Measurements from ENCODE around the gene RPL35A. TPM values are rescaled to one million over a fixed set of nuclear protein-coding genes. Genes with fewer than 3 reads are reported as not detected.
A peak's percentile ranks its signal among the peaks of the same experiment; 100 is the strongest.
"Not testable (repeated sequence)": the region's sequence is repeated elsewhere in the genome, so short reads cannot be mapped to it uniquely, and the experiment has no call there.

The RPL35A gene
- total RNA-seq (1,000 to 10,000 TPM; 1,870 to 1,893 TPM), polyA plus RNA-seq (1,000 to 10,000 TPM; 2,221 to 2,647 (median 2,624) TPM), total RNA-seq (803 to 1,223 (median 925) reads per million in 6 experiments)

- ATAC-seq (peak; percentile 91 to 92), DNase-seq (peak; percentile 73 to 100 (median 87))
- H3K27ac Mint-ChIP-seq = peak within 1 kb of the TSS; percentile 97 to 100 (median 100)
- H3K4me1 Mint-ChIP-seq = peaks cover 22 to 49% (median 44%) of the 10 kb centered on the region in 4 donors
- peaks cover 7 to 48% (median 29%) of the 10 kb centered on the region in 3 donors for H3K36me3 Mint-ChIP-seq
- POLR2A ChIA-PET = interaction anchor here (0.6 to 5.6 kb wide), 8 partner anchors 11 to 238 kb away, joined by 3 to 67 read pairs (median 3); partner anchors contain the start of genes LMLN and LRCH3
- H3K4me3 Mint-ChIP-seq = peak within 1 kb of the TSS; percentile 98 to 100 (median 99)
- no peaks in the 10 kb centered on the region for H3K9me3 Mint-ChIP-seq
- no peaks in the 10 kb centered on the region for H3K27me3 Mint-ChIP-seq
These were observed at the start of gene RPL35A for GRCh38 chr3:197949778-197950676. TSS of gene RPL35A (plus strand) at chr3:197950190. CDS start at chr3:197950968, 778 bp downstream.

- POLR2A ChIA-PET = no interaction called here
- no peaks in the 10 kb centered on the region for H3K9me3 Mint-ChIP-seq
- no peak overlapping the region for H3K4me3 Mint-ChIP-seq
These were observed 48.4 kb upstream of the RPL35A start for GRCh38 chr3:197901626-197902025.

GRCh38 chr3:197906023-197906849 is 43.8 kb upstream of the RPL35A start:
- H3K9me3 Mint-ChIP-seq = no peaks in the 10 kb centered on the region
- POLR2A ChIA-PET = interaction anchor here (0.6 kb wide), 1 partner anchor 220 kb away, joined by 3 read pairs; no protein-coding TSS in a partner anchor
- peaks cover 0 to 12% (median 2%) of the 10 kb centered on the region in 4 donors for H3K4me1 Mint-ChIP-seq
- H3K27ac Mint-ChIP-seq = peak overlapping the region in 3 of 10 donors; percentile 16 to 49 (median 22)
- peak overlapping the region in 3 of 10 donors; percentile 10 to 23 (median 14) for H3K4me3 Mint-ChIP-seq
- peaks cover 0 to 3% (median 0%) of the 10 kb centered on the region in 3 donors for H3K36me3 Mint-ChIP-seq
- no peaks in the 10 kb centered on the region for H3K27me3 Mint-ChIP-seq
- ATAC-seq (peak; percentile 69 to 78), DNase-seq (peak; percentile 44 to 85 (median 70))

More at GRCh38 chr3:197901626-197902025, 48.4 kb upstream of the RPL35A start:
- Mint-ChIP-seq H3K27ac (no peak overlapping the region), H3K4me1 (peaks cover 0 to 12% (median 3%) of the 10 kb centered on the region in 4 donors), H3K27me3 (no peaks in the 10 kb centered on the region), H3K36me3 (peaks cover 0 to 2% (median 0%) of the 10 kb centered on the region in 3 donors)
- no peak for ATAC-seq
- no peak for DNase-seq

GRCh38 chr3:197906850-197907187 is 43.2 kb upstream of the RPL35A start:
- no peak for DNase-seq
- Mint-ChIP-seq H3K4me3 (no peak overlapping the region), H3K36me3 (peaks cover 0 to 3% (median 0%) of the 10 kb centered on the region in 3 donors), H3K9me3 (no peaks in the 10 kb centered on the region), H3K4me1 (peaks cover 0 to 12% (median 2%) of the 10 kb centered on the region in 4 donors), H3K27me3 (no peaks in the 10 kb centered on the region), H3K27ac (peak overlapping the region in 1 of 10 donors; percentile 16)
- ATAC-seq = no peak
- POLR2A ChIA-PET = no interaction called here

GRCh38 chr3:197907196-197907595 is 42.8 kb upstream of the RPL35A start:
- no peaks in the 10 kb centered on the region for H3K9me3 Mint-ChIP-seq
- DNase-seq = no peak
- H3K27ac Mint-ChIP-seq = no peak overlapping the region
- no peak for ATAC-seq
- POLR2A ChIA-PET = no interaction called here
- peaks cover 0 to 12% (median 2%) of the 10 kb centered on the region in 4 donors for H3K4me1 Mint-ChIP-seq
- peaks cover 0 to 3% (median 0%) of the 10 kb centered on the region in 3 donors for H3K36me3 Mint-ChIP-seq
- no peaks in the 10 kb centered on the region for H3K27me3 Mint-ChIP-seq
- H3K4me3 Mint-ChIP-seq = no peak overlapping the region

GRCh38 chr3:197908550-197908949 is 41.4 kb upstream of the RPL35A start:
- POLR2A ChIA-PET, DNase-seq, H3K27ac Mint-ChIP-seq, H3K27me3 Mint-ChIP-seq, ATAC-seq, H3K9me3 Mint-ChIP-seq, H3K36me3 Mint-ChIP-seq, H3K4me3 Mint-ChIP-seq: not testable (repeated sequence)
- H3K4me1 Mint-ChIP-seq = peaks cover 0 to 12% (median 2%) of the 10 kb centered on the region in 4 donors

- POLR2A ChIA-PET = no interaction called here
- Mint-ChIP-seq H3K27ac (no peak overlapping the region), H3K36me3 (peaks cover 0 to 9% (median 5%) of the 10 kb centered on the region in 3 donors), H3K27me3 (no peaks in the 10 kb centered on the region), H3K4me3 (no peak overlapping the region), H3K9me3 (no peaks in the 10 kb centered on the region), H3K4me1 (peaks cover 0 to 12% (median 2%) of the 10 kb centered on the region in 4 donors)
- ATAC-seq = no peak
- no peak for DNase-seq
These were observed 40.9 kb upstream of the RPL35A start for GRCh38 chr3:197908957-197909701.

- H3K4me3 Mint-ChIP-seq = no peak overlapping the region
- ATAC-seq (no peak), DNase-seq (no peak)
- no peaks in the 10 kb centered on the region for H3K4me1 Mint-ChIP-seq
- H3K27ac Mint-ChIP-seq = no peak overlapping the region
- no peaks in the 10 kb centered on the region for H3K9me3 Mint-ChIP-seq
- POLR2A ChIA-PET = no interaction called here
- peaks cover 0 to 11% (median 5%) of the 10 kb centered on the region in 3 donors for H3K36me3 Mint-ChIP-seq
- H3K27me3 Mint-ChIP-seq = no peaks in the 10 kb centered on the region
These were observed 37.1 kb upstream of the RPL35A start for GRCh38 chr3:197912741-197913476.

GRCh38 chr3:197913641-197914380 is 36.2 kb upstream of the RPL35A start:
- Mint-ChIP-seq H3K4me1 (no peaks in the 10 kb centered on the region), H3K4me3 (no peak overlapping the region), H3K27me3 (no peaks in the 10 kb centered on the region), H3K36me3 (peaks cover 0 to 11% (median 5%) of the 10 kb centered on the region in 3 donors), H3K27ac (no peak overlapping the region), H3K9me3 (no peaks in the 10 kb centered on the region)
- ATAC-seq (no peak), DNase-seq (no peak)
- POLR2A ChIA-PET = no interaction called here

GRCh38 chr3:197921429-197922275 is 28.3 kb upstream of the RPL35A start:
- not testable (repeated sequence) for H3K4me3 Mint-ChIP-seq, H3K9me3 Mint-ChIP-seq, ATAC-seq

More at GRCh38 chr3:197921429-197922275, 28.3 kb upstream of the RPL35A start:
- DNase-seq, H3K4me1 Mint-ChIP-seq, H3K27ac Mint-ChIP-seq, POLR2A ChIA-PET, H3K27me3 Mint-ChIP-seq: not testable (repeated sequence)
- peaks cover 8 to 28% (median 24%) of the 10 kb centered on the region in 3 donors for H3K36me3 Mint-ChIP-seq
